GM19395 (cell line): Measurements from ENCODE around the gene C1orf105.
"Not testable (repeated sequence)": the region's sequence is repeated elsewhere in the genome, so short reads cannot be mapped to it uniquely, and the experiment has no call there.

Experiments
- ATAC-seq: cut with Tn5 transposase; IDR thresholded peaks from one replicate; pipeline ENCODE4 v1.9.1; 2021; ENCODE audit warnings: mild to moderate bottlenecking, moderate library complexity; ENCODE audit not compliant: unreplicated experiment

C1orf105 gene

DNA sequence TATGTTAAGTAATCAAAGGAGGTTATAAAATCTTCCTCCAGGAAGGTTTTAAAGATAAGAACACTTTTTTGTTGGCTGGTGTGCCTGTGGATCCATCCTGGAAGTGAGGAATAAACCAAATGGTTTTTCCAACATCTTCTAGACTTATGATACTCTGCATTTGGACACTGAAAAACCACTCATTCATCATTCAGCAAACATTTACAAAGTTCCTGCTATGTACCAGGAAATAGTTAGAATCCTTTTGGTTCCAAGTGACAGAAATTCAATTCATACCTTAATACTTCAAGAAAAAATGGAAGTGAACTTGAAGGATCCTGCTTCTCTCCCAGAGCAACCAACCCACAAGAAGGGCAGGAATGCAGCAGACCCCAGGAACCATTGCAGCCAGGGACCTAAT, 63.0 kb downstream of the C1orf105 start:
- no peak for ATAC-seq

DNA sequence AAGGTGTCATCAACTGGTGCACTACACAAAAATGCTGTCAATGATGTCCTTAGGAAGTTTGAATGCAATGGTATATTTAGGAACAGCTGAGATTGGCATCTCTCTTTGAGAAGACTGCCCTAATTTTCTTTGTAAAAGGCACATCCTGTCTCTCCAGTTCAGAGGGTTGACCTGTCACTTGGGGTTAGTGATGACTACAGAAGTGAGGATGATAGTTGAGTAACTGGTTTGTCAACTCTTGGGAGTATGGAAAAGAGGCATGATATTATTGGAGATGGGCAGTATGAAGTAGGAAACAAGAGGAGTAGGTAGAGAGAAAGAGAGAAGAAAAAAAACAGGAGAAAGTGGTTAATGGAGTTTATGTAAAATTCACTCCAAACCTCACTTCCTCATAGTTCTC, 63.8 kb downstream of the C1orf105 start:
- ATAC-seq: no peak

DNA sequence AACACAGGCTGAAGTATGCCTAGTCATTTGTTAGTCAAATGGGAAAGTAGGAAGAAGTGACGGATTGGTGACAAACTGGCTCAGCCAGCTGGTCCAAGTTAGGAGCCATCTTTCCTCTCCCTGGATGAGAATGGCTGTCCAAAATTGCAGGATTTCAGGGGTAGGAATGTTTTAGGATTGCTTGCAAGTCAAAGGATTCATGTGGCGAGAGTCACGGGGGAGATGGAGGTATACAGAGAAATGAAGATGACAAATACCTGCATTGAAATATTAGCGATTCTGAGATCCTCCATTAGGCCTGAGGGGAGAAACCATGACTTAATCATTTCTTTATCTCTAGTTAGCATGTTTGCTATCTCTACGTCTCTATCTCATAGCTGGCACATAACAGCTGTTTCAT, 65.1 kb downstream of the C1orf105 start:
- ATAC-seq: no peak

DNA sequence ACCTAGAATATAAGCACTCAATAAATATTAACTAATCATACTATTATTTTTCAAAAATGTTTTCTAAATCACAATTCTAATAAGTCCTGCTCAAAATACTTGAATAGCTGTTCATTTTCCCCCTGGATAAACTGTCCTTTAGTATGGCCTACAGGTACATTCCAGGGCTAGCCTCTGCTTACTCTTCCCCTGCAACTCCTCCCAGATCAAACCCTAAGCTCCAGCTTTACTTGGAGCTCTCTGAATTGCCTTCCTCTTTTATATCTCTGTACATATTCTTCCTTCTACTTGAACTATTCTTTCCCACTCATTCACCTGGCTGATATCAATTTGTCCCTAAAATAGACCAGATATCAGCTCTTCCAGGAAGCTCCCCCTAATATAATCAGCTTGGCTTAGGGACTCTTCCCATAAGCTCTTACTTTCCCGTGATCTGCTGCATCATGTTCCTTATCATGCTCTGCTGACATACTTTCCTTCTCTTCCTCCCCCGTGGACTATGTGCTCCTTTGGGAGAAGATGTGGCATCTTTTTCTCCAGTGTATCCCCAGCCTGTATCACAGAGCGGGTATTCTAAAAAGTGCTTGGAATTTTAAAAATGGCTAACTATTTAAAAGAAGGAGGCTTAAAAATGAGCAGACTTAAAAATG, 66.4 kb downstream of the C1orf105 start:
- no peak for ATAC-seq

DNA sequence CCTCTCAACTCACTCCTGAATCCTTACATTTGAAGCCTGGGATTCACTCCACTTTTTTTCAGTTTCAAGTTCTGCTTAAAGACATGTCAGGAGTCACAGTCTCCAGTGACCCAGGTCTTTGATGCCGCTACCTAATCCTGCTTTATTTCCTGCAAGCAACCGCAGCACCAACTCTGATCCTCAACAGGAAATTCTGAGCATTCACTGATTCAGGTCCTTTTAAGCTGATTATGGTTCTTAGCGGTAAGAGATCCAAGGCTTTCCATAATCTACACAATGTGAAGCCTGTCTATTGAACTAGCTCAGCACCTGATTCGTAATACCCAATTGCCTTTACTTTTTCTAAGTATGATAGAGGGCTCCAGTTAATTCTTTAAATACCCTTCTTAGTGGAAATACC, 67.1 kb downstream of the C1orf105 start:
- no peak for ATAC-seq

DNA sequence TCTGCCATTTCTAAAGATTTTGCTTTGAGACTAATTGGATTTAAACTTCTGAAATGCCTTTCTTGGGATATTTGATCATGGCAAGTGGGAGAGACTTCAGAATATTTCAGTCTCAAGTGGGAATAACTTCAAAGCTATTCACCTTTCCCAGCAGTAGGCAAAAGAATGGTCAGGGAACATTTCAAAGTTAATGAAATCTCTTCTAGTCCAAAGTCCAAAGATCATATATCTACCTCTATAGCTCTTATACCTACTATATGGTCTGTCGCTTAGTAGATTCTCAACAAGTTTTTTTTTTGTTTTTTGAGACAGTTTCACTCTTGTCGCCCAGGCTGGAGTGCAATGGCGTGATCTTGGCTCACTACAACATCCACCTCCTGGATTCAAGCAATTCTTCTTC, 67.9 kb downstream of the C1orf105 start:
- ATAC-seq: no peak

DNA sequence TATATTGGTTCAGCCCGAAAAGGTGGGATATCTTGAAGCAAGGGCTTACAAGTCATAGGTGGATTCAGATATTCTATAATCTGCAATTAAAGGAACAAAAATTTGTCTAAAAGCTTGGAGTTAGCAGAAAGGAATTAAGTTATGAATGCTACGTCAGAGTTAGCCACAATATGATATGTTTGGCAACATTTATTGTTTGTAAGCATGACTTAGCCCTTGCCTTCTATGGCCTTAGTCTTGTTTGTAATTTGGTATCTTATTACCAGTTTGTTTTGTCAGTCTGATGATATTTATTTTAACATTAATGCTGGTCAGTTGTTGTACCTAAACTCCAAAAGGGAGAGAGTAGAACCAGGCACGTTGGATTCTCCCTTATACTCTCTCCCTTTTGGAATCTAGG, 69.4 kb downstream of the C1orf105 start:
- ATAC-seq: no peak

DNA sequence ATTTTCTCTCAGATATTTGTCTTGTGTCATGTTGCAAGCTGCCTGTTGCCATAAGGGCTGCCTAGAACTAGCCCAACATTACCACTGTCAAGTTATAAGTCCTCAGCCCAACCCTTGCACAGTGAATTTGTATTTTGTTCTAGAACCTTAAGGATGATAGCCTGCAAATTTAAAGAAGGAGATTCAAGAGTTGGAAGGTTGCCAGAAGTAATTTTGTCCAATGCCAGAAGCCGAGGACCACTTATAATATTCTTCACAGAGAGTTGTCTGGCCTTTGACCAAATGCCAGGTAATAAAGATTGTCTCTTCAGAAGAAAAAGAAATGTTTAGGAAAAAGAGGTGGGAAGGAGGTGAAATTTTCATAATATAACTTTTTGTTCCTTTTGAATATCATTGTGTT, 71.9 kb downstream of the C1orf105 start:
- ATAC-seq: no peak

DNA sequence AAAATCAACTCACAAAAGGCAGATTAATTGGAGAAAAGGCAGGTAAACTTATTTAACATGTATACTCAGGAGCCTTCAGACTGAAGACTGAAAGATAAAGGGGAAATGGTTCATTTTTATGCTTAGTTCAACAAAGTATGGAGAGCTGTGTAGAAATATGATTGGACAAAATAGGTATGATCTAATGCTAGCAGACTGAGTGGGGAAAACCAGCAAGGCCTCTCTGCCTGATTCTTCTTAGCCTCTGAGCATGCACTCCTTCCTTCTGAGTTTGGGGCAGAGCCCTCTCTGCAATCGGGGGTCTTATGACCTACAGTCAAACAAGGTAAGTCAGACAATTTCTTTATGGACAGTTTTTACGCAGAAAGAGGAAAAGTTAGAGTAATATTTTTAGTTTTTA, 73.7 kb downstream of the C1orf105 start:
- no peak for ATAC-seq

DNA sequence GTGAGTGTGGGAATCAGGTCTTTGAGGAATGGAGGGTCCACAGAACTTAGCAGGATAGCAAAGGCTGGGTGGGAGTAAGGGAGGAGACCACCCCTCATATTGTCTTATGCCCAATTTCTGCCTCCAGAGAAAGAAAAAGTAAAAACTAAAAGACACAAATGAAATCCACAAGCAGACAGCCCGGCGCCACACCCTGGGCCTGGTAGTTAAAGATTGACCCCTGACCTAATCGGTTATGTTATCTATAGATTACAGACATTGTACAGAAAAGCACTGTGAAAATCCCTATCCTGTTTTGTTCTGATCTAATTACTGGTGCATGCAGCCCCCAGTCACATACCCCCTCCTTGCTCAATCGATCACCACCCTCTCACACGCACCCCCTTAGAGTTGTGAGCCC, 75.6 kb downstream of the C1orf105 start:
- not testable (repeated sequence) for ATAC-seq

DNA sequence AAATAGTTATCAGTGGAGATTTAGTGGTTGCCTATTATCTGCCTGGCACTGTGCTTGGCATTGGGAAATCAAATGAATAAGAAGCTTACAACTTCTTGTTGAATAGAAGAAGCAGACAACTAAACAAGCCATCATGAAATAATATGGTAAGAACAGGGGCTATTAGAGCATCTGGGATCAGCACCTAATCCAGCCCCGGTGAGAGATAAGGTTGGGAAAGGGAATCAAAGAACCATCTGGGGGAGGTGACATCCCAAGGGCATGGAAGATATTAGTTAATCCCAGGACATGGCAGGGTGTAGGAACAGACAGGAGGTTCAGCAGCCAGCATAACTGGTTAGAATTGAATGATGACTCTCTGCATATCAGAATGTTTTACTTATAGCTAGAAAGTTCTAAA, 76.2 kb downstream of the C1orf105 start:
- ATAC-seq: no peak

DNA sequence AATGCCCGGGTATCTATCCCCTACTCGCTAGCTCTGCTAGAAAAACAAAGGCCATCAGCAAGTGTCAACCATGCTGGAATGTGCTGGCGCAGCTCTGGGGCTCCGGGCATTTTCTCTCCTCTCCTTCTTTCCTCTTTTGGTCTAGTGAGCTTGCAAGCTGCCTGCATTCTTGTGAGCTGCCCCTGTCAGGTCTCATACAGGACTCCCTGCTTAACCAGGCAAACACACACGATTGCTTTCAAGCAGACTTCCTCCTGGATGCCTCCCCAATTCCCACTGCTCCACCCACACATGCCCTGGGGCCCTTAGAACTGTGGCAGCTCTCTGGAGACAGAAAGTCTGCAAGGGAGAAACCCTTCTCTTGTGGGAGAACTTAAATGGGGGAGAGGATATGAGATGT, 76.7 kb downstream of the C1orf105 start:
- no peak for ATAC-seq

DNA sequence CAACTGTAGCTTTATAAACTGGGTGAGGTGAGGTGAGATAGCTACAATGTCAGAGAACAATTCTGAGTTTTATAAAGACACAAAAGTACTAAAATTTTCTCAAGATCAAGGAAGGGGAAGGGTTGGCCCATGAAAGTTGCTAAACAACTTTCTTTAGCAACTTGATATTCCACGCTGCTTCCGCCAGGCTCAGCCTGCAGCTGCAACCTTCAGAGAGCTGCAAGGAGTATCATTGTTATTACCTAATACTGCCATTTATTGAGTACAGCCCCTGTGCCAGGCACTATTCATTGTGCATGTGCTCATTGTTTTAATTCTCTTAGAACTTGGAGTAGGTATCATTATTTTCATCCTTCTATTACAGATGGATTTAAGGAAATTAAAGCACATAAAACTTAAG, 78.4 kb downstream of the C1orf105 start:
- no peak for ATAC-seq

DNA sequence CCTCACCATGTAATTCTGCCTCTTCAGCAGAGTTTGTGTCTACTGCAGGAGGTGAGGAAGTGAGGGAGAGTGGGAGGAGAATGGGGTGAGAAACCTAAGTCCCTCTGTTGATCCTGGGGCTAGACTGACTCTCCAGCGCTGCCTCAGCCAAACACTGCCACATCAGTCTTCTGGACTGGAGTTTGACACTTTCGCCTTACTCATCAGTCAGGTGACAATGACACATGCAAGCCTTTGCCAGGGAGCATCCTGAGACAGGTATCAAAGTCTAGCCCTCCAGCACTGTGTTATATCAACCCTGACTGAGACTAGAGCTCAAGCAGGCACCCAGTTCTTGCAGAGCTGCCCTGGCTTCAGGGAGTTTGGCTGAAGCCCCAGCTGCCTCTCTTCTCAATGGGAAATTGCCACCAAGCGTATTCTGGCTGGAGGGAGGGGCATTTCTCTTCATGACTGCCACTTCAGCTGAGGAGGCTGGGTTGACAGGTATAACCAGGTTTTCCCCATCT, 79.2 kb downstream of the C1orf105 start:
- ATAC-seq: no peak

DNA sequence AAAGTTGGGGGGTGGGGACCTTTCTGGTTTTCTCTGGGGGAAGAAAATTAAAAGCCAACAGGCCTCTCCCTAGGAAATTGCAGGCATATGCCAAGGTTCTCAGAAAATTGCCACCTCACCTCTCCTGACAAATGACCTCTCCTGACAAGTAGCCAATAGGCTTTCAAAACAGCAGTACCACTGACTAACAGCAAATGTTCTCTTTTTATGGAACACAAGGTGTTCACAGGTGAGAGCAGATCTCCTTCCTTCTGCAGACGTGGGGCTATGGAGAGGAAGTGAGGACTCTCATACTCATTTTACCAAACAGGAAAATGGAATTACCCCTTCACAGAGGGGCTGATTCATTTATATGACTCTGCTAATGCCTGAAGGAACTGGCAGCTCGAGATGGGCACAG, 79.7 kb downstream of the C1orf105 start:
- no peak for ATAC-seq

DNA sequence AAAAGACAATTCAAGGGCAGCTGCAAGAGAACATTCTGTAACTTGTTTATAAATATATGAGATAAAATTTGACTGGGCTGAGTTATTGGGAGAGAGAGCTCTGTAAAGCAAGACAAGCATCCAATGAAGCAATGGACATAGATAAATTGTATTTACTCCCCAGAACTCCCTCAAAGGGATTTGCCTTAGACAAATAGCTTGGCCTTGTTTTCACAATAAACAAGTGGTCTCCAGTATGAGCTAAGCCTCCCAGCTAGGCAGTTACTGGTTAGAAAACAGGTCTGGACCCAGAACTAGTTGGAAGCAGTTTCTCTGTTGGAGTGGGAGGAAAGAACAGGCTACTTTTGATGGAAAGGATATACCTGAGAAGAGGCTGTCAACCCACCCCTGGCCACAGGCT, 87.3 kb downstream of the C1orf105 start:
- no peak for ATAC-seq

DNA sequence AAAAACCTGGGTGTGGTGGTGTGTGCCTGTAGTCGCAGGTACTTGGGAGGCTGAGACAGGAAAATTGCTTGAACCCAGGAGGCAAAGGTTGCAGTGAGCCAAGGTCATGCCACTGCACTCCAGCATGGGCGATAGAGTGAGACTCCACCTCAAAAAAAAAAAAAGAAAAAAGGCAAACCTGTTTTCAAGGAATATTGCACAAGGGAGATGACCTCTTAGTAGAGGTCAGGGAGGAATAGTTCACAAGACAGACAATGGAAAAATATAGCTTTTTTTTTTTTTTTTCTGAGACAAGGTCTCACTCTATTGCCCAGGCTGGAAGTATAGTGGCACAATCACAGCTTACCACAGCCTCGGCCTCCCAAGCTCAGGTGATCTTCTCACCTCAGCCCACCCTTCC, 90.0 kb downstream of the C1orf105 start:
- no peak for ATAC-seq

DNA sequence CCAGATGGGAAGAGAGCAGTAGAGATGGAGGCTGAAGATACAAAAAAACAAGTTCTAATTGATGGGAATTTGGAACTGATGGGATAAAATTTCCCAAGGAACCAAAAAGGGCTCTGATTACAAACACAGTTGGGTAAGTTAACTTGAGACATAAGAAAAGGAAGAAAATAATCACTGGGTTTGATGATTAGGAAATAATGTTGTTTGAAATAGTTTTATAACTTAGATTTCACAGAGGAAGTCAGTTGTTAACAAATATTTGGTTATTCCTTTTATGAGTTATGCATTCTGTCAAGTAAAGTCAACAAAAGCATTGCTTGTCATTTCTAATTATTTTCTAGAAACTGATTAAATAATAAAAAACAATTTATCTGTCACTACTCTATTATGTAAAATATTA, 92.1 kb downstream of the C1orf105 start:
- ATAC-seq: no peak

DNA sequence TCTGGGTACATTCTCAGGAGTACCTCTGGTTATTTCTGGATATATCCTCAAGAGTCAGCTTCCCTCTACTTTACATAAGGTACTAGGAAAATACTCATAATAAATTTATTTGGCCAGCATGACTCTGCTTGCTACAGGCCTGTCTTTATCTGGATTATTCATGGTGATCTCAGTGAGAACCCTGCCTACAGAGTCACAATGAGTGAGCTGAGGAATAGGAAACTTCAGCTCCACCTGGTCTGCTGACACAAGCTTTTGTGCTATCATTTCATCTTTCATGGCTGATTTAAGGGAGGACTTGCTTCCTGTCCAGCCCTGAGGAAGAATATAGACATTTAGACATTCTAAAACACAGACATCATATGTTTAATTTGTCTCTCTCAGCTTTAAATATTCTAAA, 93.0 kb downstream of the C1orf105 start:
- no peak for ATAC-seq

DNA sequence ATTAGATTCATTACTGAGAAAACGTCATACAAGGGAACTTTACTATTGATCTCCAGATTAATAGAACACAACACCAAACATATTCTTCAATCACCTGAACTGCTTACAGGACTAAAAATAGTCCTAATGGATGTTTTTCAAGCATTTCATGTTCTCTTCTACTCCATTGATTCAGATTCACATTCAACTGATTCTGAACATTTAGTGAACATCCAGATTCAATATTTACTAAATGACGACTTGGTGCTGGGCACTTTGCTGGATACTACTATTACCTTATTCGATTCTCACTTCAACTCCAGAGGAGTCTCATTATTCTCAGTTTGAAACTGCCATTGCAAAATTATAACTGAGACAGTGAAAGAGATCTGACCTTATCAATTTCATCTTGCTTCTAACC, 93.6 kb downstream of the C1orf105 start:
- no peak for ATAC-seq

DNA sequence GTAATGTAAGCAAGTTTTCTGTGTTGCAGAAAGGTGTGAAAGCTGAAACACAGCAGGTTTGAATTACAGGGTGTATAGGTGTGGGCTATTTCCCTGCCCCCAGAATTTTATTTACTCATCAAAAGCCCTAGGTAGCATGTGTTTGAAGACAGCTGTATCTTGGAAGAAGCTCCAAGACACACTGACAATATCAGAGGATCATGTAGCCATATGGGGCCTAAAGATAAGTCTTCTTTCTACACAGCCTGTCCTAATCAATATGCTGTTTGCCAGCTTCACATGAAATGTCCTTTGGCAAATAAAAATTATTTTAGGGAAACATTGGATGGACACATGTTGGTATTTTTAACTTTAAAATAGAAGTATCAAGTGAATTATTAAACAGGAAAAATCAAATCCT, 95.0 kb downstream of the C1orf105 start:
- no peak for ATAC-seq

DNA sequence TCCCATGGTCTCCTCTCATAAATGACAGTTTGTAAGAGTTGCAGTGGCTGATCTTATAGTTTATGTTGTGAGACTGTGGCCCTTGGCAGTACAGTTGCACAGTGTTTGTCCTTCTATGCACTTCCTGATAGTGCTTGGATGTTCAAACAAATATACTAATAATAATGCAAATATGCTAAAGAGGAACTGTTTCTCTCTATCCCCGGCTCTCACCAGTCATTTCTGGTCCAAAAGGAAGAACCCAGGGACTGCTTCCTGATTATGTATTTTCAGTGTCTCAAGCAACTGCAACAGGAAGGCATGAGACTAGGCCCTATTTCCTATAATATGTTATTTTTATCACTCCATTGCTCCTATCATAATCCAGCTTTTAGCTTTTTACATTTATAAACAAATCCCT, 95.4 kb downstream of the C1orf105 start:
- no peak for ATAC-seq

DNA sequence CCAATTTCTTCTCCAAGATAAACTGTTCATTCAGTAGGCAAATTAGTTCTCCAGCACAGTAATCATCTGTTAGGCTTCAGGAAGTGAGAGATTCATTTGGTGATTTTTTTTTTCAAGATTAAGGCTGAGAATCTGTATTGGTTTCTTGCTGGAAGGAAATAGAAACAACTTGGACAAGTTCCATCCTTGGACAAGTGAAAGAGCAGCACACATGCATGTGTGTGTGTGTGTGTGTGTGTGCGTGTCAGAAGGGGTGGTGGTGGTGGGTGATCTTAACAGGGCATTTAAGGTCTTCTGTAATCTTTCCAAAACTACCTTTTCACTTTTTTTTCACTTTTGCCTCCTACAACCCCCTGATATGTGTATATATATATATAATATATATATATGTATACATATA, 96.6 kb downstream of the C1orf105 start:
- no peak for ATAC-seq
